Measurements from ENCODE around the gene TUBB6.

GRCh38 chr18:12345491-12346239, 37.6 kb downstream of the TUBB6 start:
- TF ChIP-seq POLR2A (IDR thresholded peaks at IDR 0.05) (no peak), CTCF (IDR thresholded peaks at IDR 0.05) (no peak), POLR2AphosphoS5 (IDR thresholded peaks at IDR 0.05) (no peak), EP300 (IDR thresholded peaks at IDR 0.05) (no peak)

All from upper lobe of left lung (tissue), 4 donors.